GM21529 (cell line): ENCODE measurements around the gene CA10.

Source experiments
- ATAC-seq: cut with Tn5 transposase; IDR thresholded peaks from one replicate; pipeline ENCODE4 v1.9.1; 2021; ENCODE audit not compliant: unreplicated experiment

The CA10 gene

GRCh38 chr17:51820252-51820651, 338.3 kb downstream of the CA10 start:
- no peak for ATAC-seq

DNA sequence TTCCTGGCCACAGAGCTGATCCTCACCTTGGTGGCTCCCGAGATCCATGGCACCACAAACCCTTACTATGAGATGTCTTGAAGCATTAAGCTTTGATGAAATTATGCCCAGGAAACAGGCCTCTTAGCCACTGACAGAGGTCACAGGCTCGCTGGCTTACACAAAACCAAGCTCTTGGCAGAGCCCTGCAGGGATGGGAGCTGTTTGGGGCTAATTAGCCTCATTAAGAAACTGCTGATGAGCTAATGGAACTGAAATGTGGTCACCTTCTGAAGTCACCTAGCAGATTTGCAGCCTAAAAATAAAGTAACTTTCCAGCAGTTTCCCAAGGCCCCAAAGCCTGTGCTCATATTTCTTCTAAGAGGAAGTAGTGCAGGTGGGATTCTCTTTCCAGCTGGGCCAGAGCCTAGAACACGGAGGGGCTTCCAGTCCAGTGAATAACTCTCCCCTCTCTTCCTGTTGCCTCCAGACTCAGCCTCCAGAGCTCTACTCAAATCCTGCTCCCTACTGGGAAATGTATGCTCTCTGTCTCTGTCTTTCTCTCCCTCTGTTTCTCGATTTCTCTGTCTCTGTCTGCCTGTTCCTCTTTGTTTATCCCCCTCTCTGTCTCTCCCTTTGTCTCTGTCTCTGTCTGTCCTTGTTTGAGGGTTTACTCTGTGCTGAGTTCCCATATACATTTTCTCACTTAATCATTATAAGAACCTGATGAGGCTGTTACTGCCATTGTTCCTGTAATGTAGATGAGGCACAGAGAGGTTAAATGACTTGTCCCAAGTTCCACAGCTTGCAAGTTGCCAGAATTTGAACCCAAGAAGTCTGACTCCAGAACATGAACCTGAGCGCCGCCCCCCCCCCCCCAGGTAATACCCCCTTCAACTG, 338.9 kb downstream of the CA10 start:
- no peak for ATAC-seq

- no peak for ATAC-seq
Observed at GRCh38 chr17:51818777-51819176, 339.7 kb downstream of the CA10 start.

- no peak for ATAC-seq
Observed at GRCh38 chr17:51817955-51818354, 340.6 kb downstream of the CA10 start.

- ATAC-seq: no peak
Observed at GRCh38 chr17:51817117-51817516, 341.4 kb downstream of the CA10 start.

GRCh38 chr17:51815097-51815496, 343.4 kb downstream of the CA10 start:
- no peak for ATAC-seq

DNA sequence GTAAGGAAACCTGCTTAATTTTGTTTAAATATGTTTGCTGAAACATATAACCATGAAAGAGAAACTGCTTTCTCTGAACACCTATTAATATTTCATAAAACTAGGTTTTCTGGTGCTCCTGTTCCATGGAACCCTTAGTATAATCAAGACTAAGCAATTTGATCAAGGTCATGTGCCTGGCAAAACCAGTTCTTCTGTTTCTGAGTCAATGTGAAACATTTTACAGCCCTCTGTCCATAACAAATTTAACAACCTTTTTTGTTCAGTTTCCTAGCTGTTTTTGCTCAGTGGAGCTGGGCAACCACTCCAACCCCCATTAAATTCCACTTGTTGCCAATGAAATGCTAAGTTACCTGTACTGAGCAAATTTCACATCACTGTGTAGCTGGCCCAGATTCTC, 344.0 kb downstream of the CA10 start:
- no peak for ATAC-seq

- ATAC-seq: no peak
Observed at GRCh38 chr17:51813784-51814174, 344.7 kb downstream of the CA10 start.

GRCh38 chr17:51813140-51813783, 345.3 kb downstream of the CA10 start:
- ATAC-seq: no peak

- ATAC-seq: no peak
Observed at GRCh38 chr17:51807460-51807859, 351.1 kb downstream of the CA10 start.

DNA sequence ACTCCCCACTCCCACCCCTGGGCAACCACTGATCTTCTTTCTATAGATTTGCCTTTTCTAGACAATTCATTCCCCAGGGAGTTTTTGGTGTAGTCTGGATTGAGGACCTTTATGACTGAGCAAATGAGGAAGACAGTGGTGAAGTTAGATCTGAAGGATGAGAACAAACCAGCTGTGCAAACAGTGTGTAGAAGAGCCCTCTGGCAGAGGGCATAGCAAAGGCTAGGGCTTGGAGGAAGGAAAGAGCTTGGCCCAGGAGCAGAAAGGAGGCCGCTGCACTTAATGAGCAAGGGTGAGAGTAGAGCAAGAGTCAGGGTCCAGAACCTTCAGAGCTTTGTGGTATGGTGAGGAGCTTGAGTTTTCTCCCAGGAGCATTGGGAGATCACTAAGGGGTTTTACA, 352.7 kb downstream of the CA10 start:
- no peak for ATAC-seq

DNA sequence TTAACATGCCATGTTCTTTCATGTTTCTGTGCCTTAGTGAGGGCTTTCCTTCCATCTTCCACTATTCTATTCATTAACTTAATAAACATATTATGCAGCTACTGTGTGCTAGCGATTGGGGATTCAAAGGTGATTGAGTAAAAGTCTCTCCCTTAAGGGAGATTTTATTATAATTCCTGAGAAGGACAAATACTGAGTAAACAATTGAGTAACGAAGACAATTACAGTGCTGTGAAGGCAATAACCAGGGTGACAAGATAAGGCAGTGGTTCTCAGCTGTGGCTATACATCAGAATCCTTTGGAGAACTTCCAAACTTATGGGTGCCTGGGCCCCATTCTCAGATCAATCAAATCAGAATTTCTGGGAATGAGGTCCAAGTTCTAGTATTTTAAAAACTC, 353.3 kb downstream of the CA10 start:
- no peak for ATAC-seq

DNA sequence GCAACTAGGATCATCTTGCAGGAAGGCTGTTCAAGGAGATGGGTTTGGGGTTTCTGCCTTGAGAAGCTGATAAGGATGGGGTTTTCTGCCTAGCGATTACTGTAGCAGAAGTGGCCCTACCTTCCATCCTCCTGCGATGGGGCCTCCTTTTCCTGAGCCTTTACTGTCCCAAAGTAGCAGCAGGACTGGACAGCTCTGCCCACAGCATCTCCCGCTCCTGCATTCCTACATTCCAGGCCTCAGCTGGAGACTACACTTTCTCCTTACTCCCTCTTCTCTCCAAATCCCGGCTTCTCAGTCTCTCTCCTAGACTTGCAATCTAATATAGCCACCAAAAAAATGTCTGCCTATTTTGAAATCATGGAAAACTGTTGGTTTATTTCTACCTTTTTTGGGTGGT, 355.4 kb downstream of the CA10 start:
- no peak for ATAC-seq

DNA sequence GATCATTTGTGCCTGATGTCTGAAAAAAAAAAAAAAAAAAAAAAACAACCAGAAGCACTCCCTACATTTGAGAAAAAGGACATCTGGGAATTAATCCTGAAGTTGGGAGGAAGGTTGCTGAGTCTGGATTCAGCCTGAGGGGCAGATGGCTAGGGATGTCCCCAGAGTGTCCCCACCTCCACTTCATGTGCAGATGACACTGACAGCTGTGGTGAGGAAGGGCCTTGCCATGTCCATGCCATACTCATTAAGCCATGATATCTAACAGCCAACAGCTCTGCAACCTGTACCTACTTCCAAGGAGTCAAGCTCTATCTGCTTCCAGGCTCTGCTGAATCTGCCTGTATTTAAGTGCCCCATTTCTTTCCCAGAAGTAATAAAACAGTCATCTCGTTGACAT, 356.0 kb downstream of the CA10 start:
- ATAC-seq: no peak

DNA sequence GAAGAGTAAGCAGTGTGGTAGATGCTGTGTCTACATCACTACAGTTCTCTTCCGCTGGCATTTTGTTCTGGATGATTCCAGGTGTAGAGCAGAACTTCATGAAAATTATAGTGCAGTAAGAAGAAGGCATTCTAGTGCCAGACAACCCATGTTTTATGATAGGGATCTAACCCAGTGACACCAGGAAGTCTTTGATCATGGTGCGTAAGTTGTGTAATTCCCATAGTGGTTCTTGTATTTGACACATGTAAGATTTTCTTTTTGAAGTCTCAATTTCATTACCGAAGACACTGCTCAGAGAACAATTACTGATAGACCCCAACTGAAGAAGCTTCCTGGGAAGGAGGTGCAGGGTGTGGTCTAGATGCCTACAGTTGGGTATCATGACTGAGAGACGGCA, 356.9 kb downstream of the CA10 start:
- no peak for ATAC-seq

- ATAC-seq: no peak
Observed at GRCh38 chr17:51799981-51800380, 358.5 kb downstream of the CA10 start.

DNA sequence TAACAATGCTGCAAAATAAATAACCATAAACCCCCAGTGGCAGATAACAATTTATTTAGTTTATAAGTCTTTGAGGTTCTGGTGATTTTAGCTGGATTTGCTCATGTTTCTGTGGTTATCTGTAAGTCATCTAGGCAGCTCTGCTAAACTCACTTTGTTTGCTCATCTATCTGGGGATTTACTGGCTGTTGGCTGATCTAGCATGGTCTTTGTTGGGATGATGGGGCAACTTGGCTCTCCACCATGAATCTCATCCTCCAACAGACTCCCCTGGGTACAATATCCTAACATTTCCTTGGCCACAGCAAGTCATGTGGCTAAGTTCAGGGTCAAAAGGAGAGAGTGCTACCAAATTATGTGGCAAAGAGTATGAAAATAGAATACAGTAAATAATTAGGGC, 359.3 kb downstream of the CA10 start:
- ATAC-seq: no peak

- no peak for ATAC-seq
Observed at GRCh38 chr17:51797150-51797549, 361.4 kb downstream of the CA10 start.

GRCh38 chr17:51796026-51796425, 362.5 kb downstream of the CA10 start:
- no peak for ATAC-seq

DNA sequence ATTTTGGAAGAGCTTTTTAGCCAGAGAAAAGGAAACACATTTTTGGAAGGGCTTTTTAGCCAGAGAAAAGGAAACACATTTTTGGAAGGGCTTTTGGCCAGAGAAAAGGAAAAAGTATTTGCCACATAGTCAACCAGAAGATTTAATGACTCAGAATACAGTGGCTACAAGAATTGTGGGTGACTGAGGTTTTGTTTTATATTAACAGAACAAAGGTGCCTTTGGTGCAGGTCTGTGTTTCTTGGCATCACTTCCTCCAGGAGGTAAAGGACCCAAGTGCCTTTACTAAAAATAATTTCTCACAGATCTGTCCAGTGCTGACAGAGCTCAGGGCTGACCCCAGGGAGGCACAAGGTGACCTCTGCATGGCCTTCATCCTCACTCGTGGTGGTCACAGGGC, 363.1 kb downstream of the CA10 start:
- no peak for ATAC-seq

- no peak for ATAC-seq
Observed at GRCh38 chr17:51794466-51794865, 364.0 kb downstream of the CA10 start.

DNA sequence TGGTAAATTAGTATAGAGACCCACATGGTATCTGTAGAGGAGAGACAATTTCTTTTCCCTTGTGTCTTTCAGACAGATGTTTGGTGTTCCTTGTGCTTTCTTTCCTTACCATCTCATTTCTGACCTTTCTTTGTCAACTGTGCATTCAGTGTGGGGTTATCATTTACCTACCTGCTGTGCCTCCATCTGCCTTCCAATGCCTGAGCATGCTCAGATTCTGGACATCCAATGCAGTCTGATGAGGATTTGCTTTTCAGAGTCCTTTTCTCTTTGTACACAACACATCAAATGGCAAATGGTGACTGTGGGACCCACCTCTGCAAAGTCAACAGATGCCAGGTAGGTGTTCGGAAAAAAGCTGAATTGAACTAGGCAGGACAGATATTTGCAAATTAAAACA, 364.8 kb downstream of the CA10 start:
- no peak for ATAC-seq

DNA sequence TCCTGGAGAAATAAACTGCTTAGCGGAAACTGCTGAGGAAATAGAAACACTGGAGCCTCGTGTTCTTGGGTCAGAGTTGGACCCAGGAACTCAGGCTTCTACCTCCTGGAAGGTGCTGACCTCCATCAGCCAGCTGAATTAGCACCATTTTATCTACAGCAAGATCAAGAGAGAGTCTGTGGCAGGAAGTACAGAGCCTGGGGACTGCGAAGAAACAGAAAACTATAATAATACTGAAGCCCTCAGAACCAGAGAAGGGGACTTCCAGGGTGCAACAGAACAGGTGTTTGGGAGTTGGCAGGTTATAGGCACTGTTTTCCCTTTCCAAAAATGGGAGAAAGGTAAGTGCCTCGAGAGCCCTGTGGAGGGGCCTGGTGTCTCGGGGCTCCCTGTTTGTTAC, 379.7 kb downstream of the CA10 start:
- ATAC-seq: no peak
